Measurements from ENCODE around the gene CCDC28A.

CCDC28A gene

DNA sequence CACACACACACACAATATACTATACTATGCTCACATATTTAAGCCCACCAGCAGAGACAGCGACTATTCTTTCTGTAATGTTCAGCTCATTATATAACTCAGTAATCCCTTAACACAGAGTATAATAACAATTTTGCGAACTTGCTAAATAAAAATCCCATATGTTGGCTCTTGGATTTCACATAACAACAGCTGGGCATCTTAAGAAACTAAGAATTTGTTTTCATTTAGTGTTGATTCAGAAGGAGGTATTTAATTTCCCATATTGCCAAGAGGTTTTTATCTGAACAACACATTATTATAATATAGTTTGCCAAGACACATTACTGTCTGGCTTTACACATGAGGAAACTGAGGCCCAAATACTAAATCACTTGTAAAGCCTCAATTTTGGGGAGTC is 29.8 kb downstream of the CCDC28A start:
- H3K4me3 ChIP-seq (ENCODE audit: low read depth, low read length): no peak overlapping the region
- in situ Hi-C loops (cut with HindIII; ENCODE audit: low sequenced_read_pairs): no loop called here
- TF ChIP-seq, protein P1, sequence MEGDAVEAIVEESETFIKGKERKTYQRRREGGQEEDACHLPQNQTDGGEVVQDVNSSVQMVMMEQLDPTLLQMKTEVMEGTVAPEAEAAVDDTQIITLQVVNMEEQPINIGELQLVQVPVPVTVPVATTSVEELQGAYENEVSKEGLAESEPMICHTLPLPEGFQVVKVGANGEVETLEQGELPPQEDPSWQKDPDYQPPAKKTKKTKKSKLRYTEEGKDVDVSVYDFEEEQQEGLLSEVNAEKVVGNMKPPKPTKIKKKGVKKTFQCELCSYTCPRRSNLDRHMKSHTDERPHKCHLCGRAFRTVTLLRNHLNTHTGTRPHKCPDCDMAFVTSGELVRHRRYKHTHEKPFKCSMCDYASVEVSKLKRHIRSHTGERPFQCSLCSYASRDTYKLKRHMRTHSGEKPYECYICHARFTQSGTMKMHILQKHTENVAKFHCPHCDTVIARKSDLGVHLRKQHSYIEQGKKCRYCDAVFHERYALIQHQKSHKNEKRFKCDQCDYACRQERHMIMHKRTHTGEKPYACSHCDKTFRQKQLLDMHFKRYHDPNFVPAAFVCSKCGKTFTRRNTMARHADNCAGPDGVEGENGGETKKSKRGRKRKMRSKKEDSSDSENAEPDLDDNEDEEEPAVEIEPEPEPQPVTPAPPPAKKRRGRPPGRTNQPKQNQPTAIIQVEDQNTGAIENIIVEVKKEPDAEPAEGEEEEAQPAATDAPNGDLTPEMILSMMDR (IDR thresholded peaks at IDR 0.05; ENCODE audit: low read depth, low read length): no peak
- no peak for DNase-seq (ENCODE audit: low read depth, low spot score)

DNA sequence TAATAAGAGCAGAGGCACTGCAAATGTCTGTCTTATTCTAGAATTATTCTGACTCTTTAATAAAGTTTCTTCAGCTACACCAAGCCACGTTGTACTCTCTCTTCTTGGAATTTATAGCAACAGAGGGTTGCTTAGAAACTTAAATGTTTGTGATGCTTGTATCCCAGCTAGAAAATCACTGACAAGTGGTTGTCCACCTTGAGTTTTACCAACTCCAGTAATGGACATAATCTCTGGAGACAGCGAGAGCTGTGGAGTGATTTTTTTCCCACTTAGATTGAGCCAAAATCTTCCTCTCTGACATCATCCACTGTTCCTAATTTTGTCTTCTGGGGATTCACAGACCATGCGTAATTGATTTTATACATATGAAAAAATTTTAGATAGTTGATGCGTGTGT is 30.3 kb downstream of the CCDC28A start:
- DNase-seq (ENCODE audit: low read depth, low spot score): no peak
- in situ Hi-C loops (cut with HindIII; ENCODE audit: low sequenced_read_pairs): no loop called here
- no peak overlapping the region for H3K4me3 ChIP-seq (ENCODE audit: low read depth, low read length)
- TF ChIP-seq, protein P1 (IDR thresholded peaks at IDR 0.05; ENCODE audit: low read depth, low read length): no peak

DNA sequence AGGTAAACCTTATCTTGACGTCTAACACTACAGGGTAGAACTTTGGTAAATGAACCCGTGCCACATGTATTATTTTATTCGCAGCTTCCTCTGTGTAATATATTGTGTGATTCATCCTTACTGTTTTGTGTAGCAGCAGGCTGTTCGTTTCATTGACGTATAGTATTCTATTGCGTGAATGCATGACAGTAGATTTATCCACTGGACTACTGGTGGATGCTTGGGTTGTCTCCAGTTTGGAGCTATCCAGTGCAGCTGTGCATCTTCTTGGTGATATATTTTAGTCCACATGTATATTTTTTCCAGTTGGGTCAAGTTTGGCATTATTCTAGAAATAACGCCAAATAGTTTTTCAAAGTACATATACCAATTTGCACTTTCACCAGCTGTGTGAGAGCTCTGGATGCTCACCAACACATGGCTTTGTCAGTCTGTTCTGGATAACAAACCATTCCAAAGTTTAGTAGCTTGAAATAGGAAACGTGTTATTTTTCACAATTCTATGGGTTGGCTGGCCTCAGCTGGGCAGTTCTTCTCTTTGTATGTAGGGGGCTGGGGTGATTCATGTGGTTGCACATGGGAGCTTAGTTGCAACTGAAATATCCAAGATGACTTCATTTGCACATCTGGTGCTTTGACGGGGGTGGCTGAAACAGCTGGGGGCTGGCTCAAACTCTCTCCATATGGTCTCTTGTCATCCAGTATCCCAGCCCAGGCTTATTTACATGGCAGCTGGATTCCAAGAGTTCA is 31.6 kb downstream of the CCDC28A start:
- H3K4me3 ChIP-seq (ENCODE audit: low read depth, low read length): no peak overlapping the region
- peak; percentile 52 for DNase-seq (ENCODE audit: low read depth, low spot score)
- TF ChIP-seq, protein P1 (IDR thresholded peaks at IDR 0.05; ENCODE audit: low read depth, low read length): no peak
- in situ Hi-C loops (cut with HindIII; ENCODE audit: low sequenced_read_pairs): no loop called here

DNA sequence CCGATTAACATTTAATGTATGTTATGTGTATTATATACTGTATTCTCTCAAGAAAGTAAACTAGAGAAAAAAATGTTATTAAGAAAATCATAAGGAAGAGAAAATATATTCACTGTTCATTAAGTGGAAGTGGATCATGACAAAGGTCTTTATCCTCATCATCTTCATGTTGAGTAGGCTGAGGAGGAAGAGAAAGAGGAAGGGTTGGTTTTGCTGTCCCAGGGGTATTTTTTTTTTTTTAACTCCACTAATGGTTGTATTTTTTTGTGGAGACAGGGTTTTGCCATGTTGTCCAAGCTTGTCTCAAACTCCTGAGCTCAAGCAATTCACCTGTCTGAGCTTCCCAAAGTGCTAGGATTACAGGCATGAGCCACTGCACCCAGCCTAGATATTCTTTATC is 33.3 kb downstream of the CCDC28A start:
- TF ChIP-seq, protein P1 (IDR thresholded peaks at IDR 0.05; ENCODE audit: low read depth, low read length): no peak
- in situ Hi-C loops (cut with HindIII; ENCODE audit: low sequenced_read_pairs): no loop called here
- DNase-seq (ENCODE audit: low read depth, low spot score): no peak
- no peak overlapping the region for H3K4me3 ChIP-seq (ENCODE audit: low read depth, low read length)

DNA sequence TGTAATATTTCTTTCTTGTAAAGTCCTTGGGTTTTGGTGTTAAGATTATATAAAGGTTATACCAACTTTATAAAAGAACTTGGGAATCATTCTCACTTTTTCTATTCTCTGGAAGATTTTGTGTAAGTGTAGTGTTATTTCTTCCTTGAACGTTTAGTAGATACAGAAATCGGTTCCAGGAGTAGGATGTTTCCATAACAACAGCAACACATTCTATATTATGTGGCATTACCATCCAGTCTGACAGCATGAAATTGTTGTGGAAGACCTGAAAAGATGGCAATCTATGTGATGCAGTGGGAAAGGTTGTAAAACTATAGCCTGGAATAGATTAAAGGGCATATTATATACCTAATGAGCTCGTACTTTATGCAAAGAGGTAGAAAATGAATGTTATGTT is 36.1 kb downstream of the CCDC28A start:
- in situ Hi-C loops (cut with HindIII; ENCODE audit: low sequenced_read_pairs): no loop called here
- H3K4me3 ChIP-seq (ENCODE audit: low read depth, low read length): no peak overlapping the region
- no peak for DNase-seq (ENCODE audit: low read depth, low spot score)
- TF ChIP-seq, protein P1 (IDR thresholded peaks at IDR 0.05; ENCODE audit: low read depth, low read length): no peak

DNA sequence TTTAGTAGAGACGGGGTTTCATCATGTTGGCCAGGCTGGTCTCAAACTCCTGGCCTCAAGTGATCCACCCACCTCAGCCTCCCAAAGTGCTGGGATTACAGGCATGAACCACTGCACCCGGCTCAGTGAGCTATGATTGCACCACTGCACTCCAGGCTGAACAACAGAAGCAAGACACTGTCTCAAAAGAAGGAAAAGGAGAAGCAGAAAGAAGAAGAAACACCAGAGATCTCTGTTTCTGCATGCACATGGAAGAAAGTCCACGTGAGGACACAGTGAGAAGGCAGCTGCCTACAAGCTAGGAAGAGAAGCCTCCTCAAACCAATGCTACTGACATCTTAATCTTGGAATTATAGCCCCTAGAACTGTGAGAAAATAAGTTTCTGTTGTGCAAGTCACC is 38.3 kb downstream of the CCDC28A start:
- in situ Hi-C loops (cut with HindIII; ENCODE audit: low sequenced_read_pairs): no loop called here
- no peak overlapping the region for H3K4me3 ChIP-seq (ENCODE audit: low read depth, low read length)
- no peak for DNase-seq (ENCODE audit: low read depth, low spot score)
- TF ChIP-seq, protein P1 (IDR thresholded peaks at IDR 0.05; ENCODE audit: low read depth, low read length): no peak
